ENCODE results near the gene PROP1. TPM values are rescaled to one million over a fixed set of nuclear protein-coding genes. Genes with fewer than 3 reads are reported as not detected.

Gene PROP1
- total RNA-seq, 2 experiments from 2014 or later, result not detected

Other genes with a start within 250 kb of the PROP1 start
- gene FAM153A, start 213.3 kb downstream of the PROP1 start, total RNA-seq (2014; rRNA removed; shearing (Covaris generic)), result 1.5 and 3.6 TPM in 2 replicates
- 3.6 and 4.7 TPM in 2 replicates for gene FAM153A, start 213.3 kb downstream of the PROP1 start, total RNA-seq (2022)
- gene N4BP3, start 117.3 kb upstream of the PROP1 start, total RNA-seq (2014; rRNA removed; shearing (Covaris generic)), result 23.7 and 28.3 TPM in 2 replicates
- 22.3 and 26.1 TPM in 2 replicates for gene N4BP3, start 117.3 kb upstream of the PROP1 start, total RNA-seq (2022)
- gene RMND5B, start 134.8 kb upstream of the PROP1 start, total RNA-seq (2014; rRNA removed; shearing (Covaris generic)), result 54.2 and 68.3 TPM in 2 replicates
- gene RMND5B, start 134.8 kb upstream of the PROP1 start, total RNA-seq (2022), result 63.2 and 63.7 TPM in 2 replicates
- gene NHP2, start 157.6 kb upstream of the PROP1 start, total RNA-seq (2014; rRNA removed; shearing (Covaris generic)), result 309 and 344 TPM in 2 replicates
- 183 and 216 TPM in 2 replicates for gene NHP2, start 157.6 kb upstream of the PROP1 start, total RNA-seq (2022)
- not detected in 2 replicates for gene GMCL2, start 191.1 kb upstream of the PROP1 start, total RNA-seq (2014; rRNA removed; shearing (Covaris generic))
- not detected in 2 replicates for gene GMCL2, start 191.1 kb upstream of the PROP1 start, total RNA-seq (2022)
- gene HNRNPAB, start 208.3 kb upstream of the PROP1 start, total RNA-seq (2014; rRNA removed; shearing (Covaris generic)), result 146 and 184 TPM in 2 replicates
- gene HNRNPAB, start 208.3 kb upstream of the PROP1 start, total RNA-seq (2022), result 326 and 350 TPM in 2 replicates
- gene PHYKPL, start 236.6 kb upstream of the PROP1 start, total RNA-seq (2014; rRNA removed; shearing (Covaris generic)), result 69.7 and 86.3 TPM in 2 replicates
- 139 and 146 TPM in 2 replicates for gene PHYKPL, start 236.6 kb upstream of the PROP1 start, total RNA-seq (2022)

Measured in OCI-LY7 (cell line).